HG02642 (cell line): ENCODE data around the gene CCM2.
"Not testable (repeated sequence)": the region's sequence is repeated elsewhere in the genome, so short reads cannot be mapped to it uniquely, and the experiment has no call there.

Experiments
- ATAC-seq: cut with Tn5 transposase; IDR thresholded peaks from one replicate; pipeline ENCODE4 v1.9.1; 2021; ENCODE audit warnings: mild to moderate bottlenecking; ENCODE audit not compliant: unreplicated experiment, poor library complexity

Gene CCM2

DNA sequence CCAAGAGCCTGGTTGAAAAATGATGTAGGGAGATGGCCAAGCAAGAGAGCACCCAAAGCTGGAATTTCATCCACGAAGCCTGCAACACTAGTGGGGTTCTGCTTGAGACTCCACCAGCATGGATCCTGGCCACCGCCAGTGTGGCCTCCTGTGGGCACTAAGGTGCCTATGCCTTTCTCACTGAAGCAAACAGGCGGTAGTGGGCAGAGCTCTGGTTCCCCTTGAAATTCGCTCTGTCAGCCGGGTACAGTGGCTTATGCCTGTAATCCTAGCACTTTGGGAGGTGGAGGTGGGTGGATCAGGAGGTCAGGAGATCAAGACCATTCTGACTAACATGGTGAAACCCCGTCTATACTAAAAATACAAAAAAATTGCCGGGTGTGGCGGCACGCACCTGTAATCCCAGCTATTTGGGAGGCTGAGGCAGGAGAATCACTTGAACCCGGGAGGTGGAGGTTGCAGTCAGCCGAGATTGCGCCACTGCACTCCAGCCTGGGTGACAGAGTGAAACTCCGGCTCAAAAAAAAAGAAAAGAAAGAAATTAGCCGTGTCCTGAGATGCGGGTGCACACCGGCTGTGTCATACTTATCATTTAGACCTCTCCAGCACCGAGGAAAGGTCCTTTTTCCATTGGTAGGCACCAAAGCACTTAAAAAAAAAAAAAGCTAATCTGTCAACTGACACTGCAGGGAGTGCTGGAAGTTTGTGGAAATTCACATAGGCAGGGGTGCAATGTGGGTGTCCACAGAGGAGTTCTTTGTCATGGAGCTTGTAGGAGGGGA, 28.3 kb downstream of the CCM2 start:
- ATAC-seq, result no peak

GRCh38 chr7:45028920-45029344, 28.9 kb downstream of the CCM2 start:
- ATAC-seq, result no peak

GRCh38 chr7:45031829-45032228, 31.8 kb downstream of the CCM2 start:
- no peak for ATAC-seq

- ATAC-seq, result no peak
Observed at GRCh38 chr7:45032421-45032820, 32.4 kb downstream of the CCM2 start.

DNA sequence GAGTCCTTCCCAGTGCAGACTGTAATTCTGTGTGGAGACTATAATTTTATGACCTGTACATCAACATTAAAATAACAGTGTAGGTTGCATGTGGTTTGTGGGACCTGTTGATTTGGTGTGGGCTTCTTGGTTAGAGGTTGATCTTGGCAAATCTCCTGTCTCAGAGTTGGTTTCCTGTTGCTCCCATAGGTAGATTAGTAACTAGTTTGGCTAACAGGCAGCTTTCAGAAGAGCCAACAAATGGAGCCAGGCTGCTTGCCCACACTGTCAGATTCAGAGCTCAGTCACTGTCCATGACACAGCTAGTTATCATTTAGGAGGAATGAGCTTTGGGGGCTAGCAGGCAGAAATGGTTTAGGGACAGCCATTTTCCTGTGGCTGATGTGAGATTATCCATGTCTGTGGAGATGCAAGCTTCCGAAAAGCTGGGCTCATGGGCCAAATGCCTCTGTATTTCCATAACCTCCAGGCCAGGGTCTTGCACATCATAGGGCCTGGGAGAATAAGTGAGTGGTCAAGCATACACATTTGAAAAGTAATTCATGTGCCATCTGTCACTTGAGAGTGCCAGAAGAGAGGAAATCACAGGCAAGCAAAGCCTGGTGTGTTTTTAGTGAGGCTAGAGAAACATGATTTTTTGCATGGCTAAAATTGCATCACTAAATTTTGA, 33.4 kb downstream of the CCM2 start:
- ATAC-seq, result no peak

- ATAC-seq, result no peak
Observed at GRCh38 chr7:45033931-45034290, 33.9 kb downstream of the CCM2 start.

- ATAC-seq, result not testable (repeated sequence)
Observed at GRCh38 chr7:45034710-45035109, 34.7 kb downstream of the CCM2 start.

DNA sequence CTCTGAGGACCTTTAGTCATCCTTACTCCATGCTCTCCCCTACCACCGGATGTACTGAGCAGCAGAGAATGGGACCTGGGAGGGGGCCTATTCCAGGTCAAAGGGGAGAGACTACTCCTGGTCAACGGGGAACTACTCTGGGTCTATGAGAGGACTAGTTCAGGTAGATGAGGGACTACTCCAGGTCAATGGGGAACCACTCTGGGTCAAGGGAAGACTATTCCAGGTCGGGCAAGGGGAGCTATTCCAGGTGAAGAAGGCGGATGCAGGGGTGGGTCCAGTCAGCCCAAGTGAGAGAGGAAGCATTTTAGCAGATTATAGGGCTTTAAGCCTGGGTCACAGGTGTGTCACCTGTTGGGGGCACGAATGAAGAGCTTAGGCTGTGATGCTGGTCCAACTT, 35.4 kb downstream of the CCM2 start:
- no peak for ATAC-seq

DNA sequence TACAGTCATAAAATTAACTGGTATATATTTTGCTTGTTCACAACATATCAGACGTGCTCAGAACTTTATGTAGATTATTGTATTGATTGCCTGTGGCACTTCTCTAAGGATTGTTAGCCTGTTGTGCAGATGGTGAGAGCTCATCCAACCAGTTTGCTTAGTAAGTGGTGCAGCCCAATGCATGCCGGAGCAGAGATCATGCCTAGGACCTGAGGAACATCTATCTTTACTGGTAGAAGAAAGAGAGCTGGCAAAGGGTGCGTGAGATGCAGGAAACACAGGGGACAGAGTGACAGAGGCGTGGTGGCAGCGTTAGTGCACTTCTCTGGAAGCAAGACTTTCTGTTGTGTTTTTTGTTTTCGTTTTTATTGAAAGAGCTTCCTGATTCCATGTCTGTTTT, 35.9 kb downstream of the CCM2 start:
- no peak for ATAC-seq

- no peak for ATAC-seq
Observed at GRCh38 chr7:45036317-45036716, 36.3 kb downstream of the CCM2 start.

GRCh38 chr7:45036796-45037195, 36.8 kb downstream of the CCM2 start:
- no peak for ATAC-seq

DNA sequence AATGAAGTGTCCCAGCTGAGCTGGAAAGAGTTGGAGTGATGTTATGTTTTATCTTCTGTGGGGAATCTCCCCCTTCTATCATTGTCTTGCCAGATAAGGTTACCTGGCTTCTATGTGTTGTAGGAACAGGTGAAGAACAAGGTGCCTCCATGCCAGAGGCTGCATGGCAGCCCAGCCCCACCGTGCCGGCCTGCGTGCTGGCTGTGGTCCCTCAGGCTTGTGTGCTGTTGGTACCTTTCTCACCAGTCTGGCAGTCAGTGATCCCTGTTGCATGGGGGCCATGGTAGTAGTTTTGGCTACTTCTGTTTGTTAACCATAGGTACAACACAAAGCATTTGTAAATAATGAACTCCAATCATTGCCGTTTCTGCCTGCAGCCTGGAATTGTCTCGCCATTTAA, 37.9 kb downstream of the CCM2 start:
- ATAC-seq, result no peak

DNA sequence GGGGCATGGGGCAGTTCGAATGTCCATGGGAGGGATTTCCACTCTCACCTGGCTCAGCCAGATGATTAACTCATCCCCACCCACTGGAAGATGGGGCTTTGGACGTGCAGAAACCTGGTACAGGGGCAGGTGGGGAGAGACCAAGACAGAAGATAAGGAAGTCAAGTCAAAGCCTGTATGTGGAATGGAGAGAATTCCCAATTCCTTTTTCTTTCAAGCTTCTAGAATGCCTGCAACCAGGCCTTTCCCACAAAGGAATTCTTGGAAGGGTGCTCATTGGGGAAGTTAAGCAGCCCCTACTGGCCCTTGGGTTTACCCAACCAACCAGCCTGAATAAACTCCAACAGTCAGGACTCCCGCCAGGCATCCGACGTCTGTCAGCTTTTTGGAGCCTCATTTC, 39.1 kb downstream of the CCM2 start:
- ATAC-seq, result no peak

- no peak for ATAC-seq
Observed at GRCh38 chr7:45044338-45044737, 44.3 kb downstream of the CCM2 start.

DNA sequence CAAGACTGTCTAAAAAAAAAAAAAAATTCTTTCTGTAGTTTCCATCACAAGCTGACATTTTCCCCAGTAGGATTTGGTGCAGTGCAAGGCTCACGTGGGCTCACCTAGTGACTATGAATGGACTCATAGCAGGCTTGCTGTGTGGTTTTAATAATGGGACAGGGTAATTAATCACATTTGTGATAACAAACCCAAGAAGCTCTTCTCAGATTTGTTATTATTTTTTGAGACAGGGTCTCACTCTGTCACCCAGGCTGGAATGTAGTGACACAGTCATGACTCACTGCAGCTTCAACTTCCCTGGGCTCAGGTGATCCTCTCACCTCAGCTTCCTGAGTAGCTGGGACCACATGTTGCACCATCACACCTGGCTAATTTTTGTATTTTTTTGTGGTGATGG, 48.7 kb downstream of the CCM2 start:
- no peak for ATAC-seq

DNA sequence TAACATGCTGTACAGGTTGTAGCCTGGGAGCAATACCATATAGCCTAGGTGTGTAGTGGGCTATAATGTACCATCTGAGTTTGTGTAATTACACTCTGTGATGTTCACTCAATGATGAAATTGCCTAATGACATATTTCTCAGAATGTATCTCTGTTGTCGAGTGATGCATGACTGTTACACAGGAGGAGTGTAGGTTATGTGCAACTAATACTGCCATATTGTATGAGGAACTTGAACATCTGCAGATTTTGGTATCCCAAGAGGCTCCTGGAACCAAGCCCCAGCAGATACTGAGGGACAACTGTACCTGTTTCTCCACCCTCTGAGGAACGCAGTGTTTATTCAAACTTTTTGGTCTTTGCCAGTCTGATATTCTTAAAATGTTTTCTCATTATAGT, 50.2 kb downstream of the CCM2 start:
- ATAC-seq, result no peak

DNA sequence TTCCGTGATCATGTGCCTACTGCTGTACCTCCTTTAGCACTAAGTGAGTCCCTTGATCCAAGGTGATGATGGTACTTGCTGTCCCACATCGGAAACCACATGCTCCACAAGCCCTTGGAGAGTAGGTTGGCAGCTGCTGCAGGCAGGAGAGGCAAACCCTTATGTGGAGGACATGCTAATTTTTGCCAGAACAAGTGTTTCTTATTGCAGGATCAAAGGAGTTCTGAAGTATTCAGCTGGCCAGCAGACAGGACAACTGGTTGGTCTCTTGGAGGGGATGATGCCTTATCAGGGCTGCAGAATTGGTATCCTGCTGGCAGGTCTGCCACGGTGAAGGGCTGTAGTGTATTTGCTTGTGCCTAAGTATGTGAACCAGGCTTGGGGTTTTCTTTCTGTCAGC, 52.0 kb downstream of the CCM2 start:
- no peak for ATAC-seq

- ATAC-seq, result no peak
Observed at GRCh38 chr7:45053401-45053800, 53.4 kb downstream of the CCM2 start.

DNA sequence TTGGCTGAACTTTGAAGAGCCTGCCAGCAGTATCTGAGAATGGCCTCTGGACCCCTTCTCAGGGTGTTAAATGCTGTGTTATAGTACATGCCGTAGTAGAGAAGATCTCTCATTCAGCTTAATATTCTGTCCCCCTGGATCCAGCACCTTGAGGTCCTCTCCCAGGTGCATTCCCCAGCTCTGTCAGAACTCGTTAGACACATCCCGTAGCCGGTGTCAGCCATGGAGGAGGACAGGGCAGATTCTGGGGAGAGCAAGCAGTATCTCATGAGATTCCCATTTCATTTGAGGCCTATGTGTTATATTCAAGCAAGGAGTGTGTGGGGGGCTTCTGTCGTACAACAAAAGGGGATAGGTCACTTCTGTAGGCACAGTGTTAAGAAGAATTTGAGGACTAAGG, 53.9 kb downstream of the CCM2 start:
- no peak for ATAC-seq

DNA sequence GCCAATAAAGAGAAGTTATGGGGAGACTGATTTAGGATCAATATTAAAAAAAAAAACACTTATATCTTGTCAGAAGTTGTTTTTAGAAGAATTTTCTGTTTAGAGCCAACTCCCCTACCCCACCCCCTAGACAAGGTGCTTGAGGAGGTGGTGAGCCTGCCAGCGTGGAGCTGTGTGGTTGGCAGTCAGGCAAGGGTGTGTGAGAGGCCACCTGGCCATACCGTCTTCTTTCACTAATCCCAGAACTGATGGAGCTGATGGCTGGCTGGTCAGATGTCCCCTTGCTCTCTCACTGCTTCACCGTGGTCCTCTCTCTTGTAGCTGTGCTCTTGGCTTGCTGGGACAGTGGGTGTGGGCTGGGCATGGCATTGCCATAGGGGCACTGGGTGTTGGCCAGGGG, 54.4 kb downstream of the CCM2 start:
- no peak for ATAC-seq

DNA sequence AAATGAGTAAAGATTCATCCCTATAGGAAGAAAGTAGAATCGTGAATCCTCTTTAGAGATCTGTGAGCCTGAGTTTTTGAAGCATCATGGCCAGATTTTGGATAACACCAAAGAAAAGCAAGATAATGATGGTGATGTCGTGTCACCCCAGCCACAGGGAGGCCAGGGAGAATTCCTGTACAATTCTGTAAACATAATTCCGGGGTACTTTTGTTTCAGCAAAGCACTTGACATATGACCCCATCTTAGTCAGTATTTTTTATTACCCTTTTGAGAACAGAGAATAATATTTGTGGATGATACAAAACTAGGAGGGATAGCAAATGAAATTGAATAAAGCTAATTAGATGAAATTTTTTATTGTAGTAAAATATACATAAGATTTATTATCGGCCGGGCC, 55.0 kb downstream of the CCM2 start:
- ATAC-seq, result no peak

GRCh38 chr7:45055594-45056219, 55.7 kb downstream of the CCM2 start:
- ATAC-seq, result no peak
